GM12878 (cell line): ENCODE data around the gene PLEKHA1.

ENCODE experiments used
- CREB1 ChIP-seq: IDR thresholded peaks from 2 replicates; pipeline ENCODE4 v1.6.1; 2012; ENCODE audit warnings: low read depth, mild to moderate bottlenecking, inconsistent platforms
- EZH2 ChIP-seq: IDR thresholded peaks from 2 replicates; pipeline ENCODE4 v1.6.1; 2012; ENCODE audit warnings: low read depth, mild to moderate bottlenecking, control low read depth, inconsistent platforms, low read length, borderline replicate concordance; ENCODE audit not compliant: control insufficient read depth
- MEF2A ChIP-seq: IDR thresholded peaks from 2 replicates; pipeline ENCODE4 v1.6.1; 2011; ENCODE audit warnings: low read depth, mild to moderate bottlenecking, low read length, moderate library complexity; ENCODE audit not compliant: insufficient read depth
- POLR2A ChIP-seq: IDR thresholded peaks from 2 replicates; pipeline ENCODE4 v1.6.1; 2011; ENCODE audit warnings: low read depth, mild to moderate bottlenecking, low read length
- POLR2AphosphoS5 ChIP-seq: IDR thresholded peaks from 2 replicates; pipeline ENCODE4 v1.6.1; 2011; ENCODE audit warnings: mild to moderate bottlenecking, low read length, inconsistent platforms
- SP1 ChIP-seq: IDR thresholded peaks from one replicate; pipeline ENCODE4 v1.6.1; 2011; ENCODE audit warnings: low read depth, low read length
- TAF1 ChIP-seq: IDR thresholded peaks from 2 replicates; pipeline ENCODE4 v1.6.1; 2011; ENCODE audit warnings: mild to moderate bottlenecking, low read depth, low read length, borderline replicate concordance
- YY1 ChIP-seq: IDR thresholded peaks from 2 replicates; pipeline ENCODE4 v1.6.1; 2011; ENCODE audit warnings: low read depth, mild to moderate bottlenecking, low read length
- ZBED1 ChIP-seq: IDR thresholded peaks from 2 replicates; pipeline ENCODE4 v1.6.1; 2016; ENCODE audit warnings: borderline replicate concordance
- TF ChIP-seq, protein P1 (sequence below), 3 experiments: IDR thresholded peaks in 2 of 3; conservative IDR thresholded peaks in 1 of 3; 2 replicates each; pipeline ENCODE4 v1.5.1; 2011; ENCODE audit warnings: low read depth in 3 of 3, low read length in 3 of 3, mild to moderate bottlenecking in 3 of 3, control low read depth in 2 of 3, moderate library complexity in 2 of 3, inconsistent platforms in 1 of 3, mixed read lengths in 1 of 3; ENCODE audit not compliant: control insufficient read depth in 2 of 3, insufficient read depth in 1 of 3; ENCODE audit errors: extremely low read depth in 1 of 3

DNA sequence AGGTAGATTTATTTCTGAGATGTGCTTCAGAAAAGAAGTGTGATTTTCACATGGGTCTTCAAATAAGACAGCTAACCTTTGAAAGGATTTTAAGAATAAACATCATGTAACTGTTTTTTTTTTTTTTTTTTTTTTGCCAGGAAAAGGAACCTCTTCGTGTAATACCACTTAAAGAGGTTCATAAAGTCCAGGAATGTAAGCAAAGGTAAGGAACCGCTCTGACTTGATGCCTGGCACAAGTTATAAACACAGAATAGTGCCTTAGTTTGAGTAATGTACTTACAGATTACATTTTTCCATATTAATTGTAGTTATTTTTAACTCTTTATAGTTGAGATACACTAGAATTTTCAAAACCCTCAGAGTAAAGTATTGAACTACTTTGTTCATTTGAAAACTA, 49.6 kb downstream of the PLEKHA1 start:
- TF ChIP-seq MEF2A: no peak
- no peak for TF ChIP-seq POLR2A
- no peak for TF ChIP-seq TAF1
- TF ChIP-seq ZBED1: no peak
- TF ChIP-seq, protein P1, sequence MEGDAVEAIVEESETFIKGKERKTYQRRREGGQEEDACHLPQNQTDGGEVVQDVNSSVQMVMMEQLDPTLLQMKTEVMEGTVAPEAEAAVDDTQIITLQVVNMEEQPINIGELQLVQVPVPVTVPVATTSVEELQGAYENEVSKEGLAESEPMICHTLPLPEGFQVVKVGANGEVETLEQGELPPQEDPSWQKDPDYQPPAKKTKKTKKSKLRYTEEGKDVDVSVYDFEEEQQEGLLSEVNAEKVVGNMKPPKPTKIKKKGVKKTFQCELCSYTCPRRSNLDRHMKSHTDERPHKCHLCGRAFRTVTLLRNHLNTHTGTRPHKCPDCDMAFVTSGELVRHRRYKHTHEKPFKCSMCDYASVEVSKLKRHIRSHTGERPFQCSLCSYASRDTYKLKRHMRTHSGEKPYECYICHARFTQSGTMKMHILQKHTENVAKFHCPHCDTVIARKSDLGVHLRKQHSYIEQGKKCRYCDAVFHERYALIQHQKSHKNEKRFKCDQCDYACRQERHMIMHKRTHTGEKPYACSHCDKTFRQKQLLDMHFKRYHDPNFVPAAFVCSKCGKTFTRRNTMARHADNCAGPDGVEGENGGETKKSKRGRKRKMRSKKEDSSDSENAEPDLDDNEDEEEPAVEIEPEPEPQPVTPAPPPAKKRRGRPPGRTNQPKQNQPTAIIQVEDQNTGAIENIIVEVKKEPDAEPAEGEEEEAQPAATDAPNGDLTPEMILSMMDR (IDR thresholded peaks at IDR 0.05 in 2 of 3, conservative IDR thresholded peaks at IDR 0.05 in 1 of 3; ENCODE audit: control insufficient read depth in 2 of 3, extremely low read depth in 1 of 3, insufficient read depth in 1 of 3, low read depth in 3 of 3, low read length in 3 of 3): no peak
- no peak for TF ChIP-seq YY1
- TF ChIP-seq EZH2: no peak
- no peak for TF ChIP-seq CREB1
- no peak for TF ChIP-seq SP1
- no peak for TF ChIP-seq POLR2AphosphoS5
